HEK293 (cell line): ENCODE measurements around the gene CHN2.

Experiments used
- GLI4 ChIP-seq: fragments of 450-650 bp; formaldehyde crosslinking; IDR thresholded peaks from 2 replicates; pipeline ENCODE4 v1.5.1; 2016; ENCODE audit warnings: missing biosample characterization, missing genetic modification characterization
- GLIS1 ChIP-seq: fragments of 450-650 bp; formaldehyde crosslinking; IDR thresholded peaks from 2 replicates; pipeline ENCODE4 v1.5.1; 2016; ENCODE audit warnings: missing biosample characterization, missing genetic modification characterization
- HOXC10 ChIP-seq: sonication (generic); formaldehyde crosslinking; IDR thresholded peaks from 2 replicates; pipeline ENCODE4 v1.8.1; 2023; ENCODE audit warnings: mild to moderate bottlenecking, missing genetic modification reagents
- KLF8 ChIP-seq: fragments of 450-650 bp; formaldehyde crosslinking; IDR thresholded peaks from 2 replicates; pipeline ENCODE4 v1.5.1; 2016; ENCODE audit warnings: missing biosample characterization, missing genetic modification characterization
- MYNN ChIP-seq: fragments of 450-650 bp; formaldehyde crosslinking; IDR thresholded peaks from 2 replicates; pipeline ENCODE4 v1.5.1; 2016; ENCODE audit warnings: missing biosample characterization, missing genetic modification characterization, borderline replicate concordance
- SALL2 ChIP-seq: fragments of 450-650 bp; formaldehyde crosslinking; IDR thresholded peaks from 2 replicates; pipeline ENCODE4 v1.5.0; 2017; ENCODE audit warnings: missing biosample characterization, mild to moderate bottlenecking, missing genetic modification characterization, borderline replicate concordance
- ZBTB17 ChIP-seq: fragments of 450-650 bp; formaldehyde crosslinking; IDR thresholded peaks from 2 replicates; pipeline ENCODE4 v1.5.1; 2016; ENCODE audit warnings: missing biosample characterization, missing genetic modification characterization
- ZBTB48 ChIP-seq: fragments of 450-650 bp; formaldehyde crosslinking; IDR thresholded peaks from 2 replicates; pipeline ENCODE4 v1.5.1; 2016; ENCODE audit warnings: missing biosample characterization, missing genetic modification characterization
- ZEB2 ChIP-seq: fragments of 450-650 bp; formaldehyde crosslinking; IDR thresholded peaks from 2 replicates; pipeline ENCODE4 v1.5.1; 2016; ENCODE audit warnings: missing biosample characterization, missing genetic modification characterization
- ZIC2 ChIP-seq: fragments of 450-650 bp; formaldehyde crosslinking; IDR thresholded peaks from 2 replicates; pipeline ENCODE4 v1.5.1; 2016; ENCODE audit warnings: missing biosample characterization, missing genetic modification characterization
- ZNF132 ChIP-seq: fragments of 450-650 bp; formaldehyde crosslinking; IDR thresholded peaks from 2 replicates; pipeline ENCODE4 v1.5.1; 2017; ENCODE audit warnings: missing biosample characterization, missing genetic modification characterization, borderline replicate concordance
- ZNF138 ChIP-seq: fragments of 450-650 bp; formaldehyde crosslinking; IDR thresholded peaks from 2 replicates; pipeline ENCODE4 v1.5.1; 2016; ENCODE audit warnings: missing biosample characterization, missing genetic modification characterization, borderline replicate concordance
- ZNF2 ChIP-seq: fragments of 450-650 bp; formaldehyde crosslinking; IDR thresholded peaks from 2 replicates; pipeline ENCODE4 v1.5.1; 2016; ENCODE audit warnings: missing biosample characterization, missing genetic modification characterization
- ZNF292 ChIP-seq: fragments of 450-650 bp; formaldehyde crosslinking; IDR thresholded peaks from 2 replicates; pipeline ENCODE4 v1.5.1; 2016; ENCODE audit warnings: low read depth, missing biosample characterization, missing genetic modification characterization, borderline replicate concordance
- ZNF335 ChIP-seq: fragments of 450-650 bp; formaldehyde crosslinking; conservative IDR thresholded peaks from 2 replicates; pipeline ENCODE4 v1.5.1; 2016; ENCODE audit warnings: missing biosample characterization, missing genetic modification characterization
- ZNF341 ChIP-seq: fragments of 450-650 bp; formaldehyde crosslinking; IDR thresholded peaks from 2 replicates; pipeline ENCODE4; 2016; ENCODE audit warnings: low read depth, missing biosample characterization, missing genetic modification characterization
- ZNF433 ChIP-seq: fragments of 450-650 bp; formaldehyde crosslinking; IDR thresholded peaks from 2 replicates; pipeline ENCODE4 v1.5.1; 2016; ENCODE audit warnings: missing biosample characterization, missing genetic modification characterization, low read depth
- ZNF544 ChIP-seq: fragments of 450-650 bp; formaldehyde crosslinking; IDR thresholded peaks from 2 replicates; pipeline ENCODE4 v1.5.0; 2017; ENCODE audit warnings: missing biosample characterization, missing genetic modification characterization
- ZNF626 ChIP-seq: fragments of 450-650 bp; sonication (Bioruptor Pico); formaldehyde crosslinking; IDR thresholded peaks from 2 replicates; pipeline ENCODE4 v1.5.1; 2018; ENCODE audit warnings: missing biosample characterization, missing genetic modification characterization, inconsistent platforms
- ZNF660 ChIP-seq: fragments of 450-650 bp; IDR thresholded peaks from 2 replicates; pipeline ENCODE4 v1.5.1; 2018; ENCODE audit warnings: missing biosample characterization, mild to moderate bottlenecking, missing genetic modification characterization
- ZNF792 ChIP-seq: fragments of 450-650 bp; formaldehyde crosslinking; IDR thresholded peaks from 2 replicates; pipeline ENCODE4 v1.5.1; 2016; ENCODE audit warnings: missing biosample characterization, missing genetic modification characterization
- ZXDB ChIP-seq: fragments of 450-650 bp; formaldehyde crosslinking; IDR thresholded peaks from 2 replicates; pipeline ENCODE4 v1.5.1; 2016; ENCODE audit warnings: missing biosample characterization, missing genetic modification characterization
- TF ChIP-seq, protein P1 (sequence below): fragments of 450-650 bp; formaldehyde crosslinking; IDR thresholded peaks from 2 replicates; pipeline ENCODE4; 2016; ENCODE audit warnings: missing biosample characterization, missing genetic modification characterization
- TF ChIP-seq, protein P2 (sequence below): IDR thresholded peaks from 2 replicates; pipeline ENCODE4 v1.6.1; 2011; ENCODE audit warnings: mild to moderate bottlenecking, low read depth, low read length, borderline replicate concordance
- TF ChIP-seq, protein P3 (sequence below): fragments of 450-650 bp; formaldehyde crosslinking; IDR thresholded peaks from 2 replicates; pipeline ENCODE4 v1.5.1; 2016; ENCODE audit warnings: missing biosample characterization, missing genetic modification characterization, borderline replicate concordance
- TF ChIP-seq, protein P4 (sequence below): fragments of 450-650 bp; formaldehyde crosslinking; IDR thresholded peaks from 2 replicates; pipeline ENCODE4 v1.5.1; 2016; ENCODE audit warnings: missing biosample characterization, missing genetic modification characterization
- TF ChIP-seq, protein P5 (sequence below): fragments of 450-650 bp; formaldehyde crosslinking; IDR thresholded peaks from 2 replicates; pipeline ENCODE4 v1.5.1; 2016; ENCODE audit warnings: missing biosample characterization, missing genetic modification characterization

CHN2 gene

DNA sequence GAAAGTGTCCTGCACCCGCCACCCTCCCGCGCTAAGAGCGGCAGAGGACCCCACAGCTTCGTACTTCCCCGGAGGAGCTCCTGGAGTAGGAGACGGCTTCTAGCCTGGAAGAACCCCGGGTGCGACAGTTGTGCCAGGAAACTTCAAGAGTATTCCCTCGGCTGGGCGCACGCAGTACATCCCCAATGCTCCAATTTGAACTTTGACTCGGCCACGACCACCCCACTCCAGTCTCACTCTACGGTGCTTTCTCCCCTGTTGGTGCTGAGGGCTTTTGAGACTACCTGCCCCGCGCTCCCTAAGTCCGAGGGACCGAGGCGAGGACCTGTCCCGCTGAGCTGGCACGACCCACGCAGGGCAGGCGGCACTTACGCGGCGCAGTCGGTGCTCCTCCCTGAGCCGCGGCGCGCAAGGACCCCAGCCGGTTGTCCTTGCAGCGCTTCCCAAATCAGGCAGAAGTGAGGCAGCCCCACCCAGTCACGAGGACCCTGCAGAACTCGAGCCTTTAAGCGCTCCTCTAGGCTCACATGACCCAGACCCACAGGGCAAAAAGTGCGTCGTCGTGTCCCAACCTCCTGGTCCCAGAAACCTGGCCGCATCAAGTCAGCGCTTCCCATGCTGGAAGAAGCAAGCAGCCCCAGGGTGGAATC lies 48.4 kb upstream of the CHN2 start, which contains the start of gene CPVL (continued):
- TF ChIP-seq, protein P1, sequence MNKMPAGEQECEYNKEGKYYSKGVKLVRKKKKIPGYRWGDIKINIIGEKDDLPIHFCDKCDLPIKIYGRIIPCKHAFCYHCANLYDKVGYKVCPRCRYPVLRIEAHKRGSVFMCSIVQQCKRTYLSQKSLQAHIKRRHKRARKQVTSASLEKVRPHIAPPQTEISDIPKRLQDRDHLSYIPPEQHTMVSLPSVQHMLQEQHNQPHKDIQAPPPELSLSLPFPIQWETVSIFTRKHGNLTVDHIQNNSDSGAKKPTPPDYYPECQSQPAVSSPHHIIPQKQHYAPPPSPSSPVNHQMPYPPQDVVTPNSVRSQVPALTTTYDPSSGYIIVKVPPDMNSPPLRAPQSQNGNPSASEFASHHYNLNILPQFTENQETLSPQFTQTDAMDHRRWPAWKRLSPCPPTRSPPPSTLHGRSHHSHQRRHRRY (tag by site-specific recombination) = no peak
- TF ChIP-seq MYNN (tag by site-specific recombination) (peak; percentile 17; the same call in 1 of the 2 replicates), ZNF132 (no peak), SALL2 (no peak), GLIS1 (tag by site-specific recombination) (peak; percentile 57), ZNF341 (peak; percentile 75), ZNF792 (tag by site-specific recombination) (no peak), ZNF292 (tag by site-specific recombination) (no peak), ZNF138 (tag by site-specific recombination) (no peak), ZNF544 (no peak), GLI4 (tag by site-specific recombination) (peak; percentile 72; the same call in 1 of the 2 replicates), ZNF335 (tag by site-specific recombination) (peak; percentile 98), ZXDB (tag by site-specific recombination) (0 out of 2 replicates have a peak, but pooled peaks have one; percentile 23), ZEB2 (tag by site-specific recombination) (peak; percentile 74; the same call in 1 of the 2 replicates), ZNF626 (tag by site-specific recombination) (no peak), ZNF2 (tag by site-specific recombination) (peak; percentile 85), KLF8 (tag by site-specific recombination) (peak; percentile 20; the same call in 1 of the 2 replicates), ZIC2 (peak; percentile 80), HOXC10 (CRISPR knock-in tag) (no peak), ZBTB17 (tag by site-specific recombination) (peak; percentile 94), ZBTB48 (tag by site-specific recombination) (peak; percentile 98), ZNF660 (tag by site-specific recombination) (peak; percentile 62; the same call in 1 of the 2 replicates), ZNF433 (tag by site-specific recombination) (no peak)
- TF ChIP-seq, protein P2, sequence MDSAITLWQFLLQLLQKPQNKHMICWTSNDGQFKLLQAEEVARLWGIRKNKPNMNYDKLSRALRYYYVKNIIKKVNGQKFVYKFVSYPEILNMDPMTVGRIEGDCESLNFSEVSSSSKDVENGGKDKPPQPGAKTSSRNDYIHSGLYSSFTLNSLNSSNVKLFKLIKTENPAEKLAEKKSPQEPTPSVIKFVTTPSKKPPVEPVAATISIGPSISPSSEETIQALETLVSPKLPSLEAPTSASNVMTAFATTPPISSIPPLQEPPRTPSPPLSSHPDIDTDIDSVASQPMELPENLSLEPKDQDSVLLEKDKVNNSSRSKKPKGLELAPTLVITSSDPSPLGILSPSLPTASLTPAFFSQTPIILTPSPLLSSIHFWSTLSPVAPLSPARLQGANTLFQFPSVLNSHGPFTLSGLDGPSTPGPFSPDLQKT = no peak
- TF ChIP-seq, protein P3, sequence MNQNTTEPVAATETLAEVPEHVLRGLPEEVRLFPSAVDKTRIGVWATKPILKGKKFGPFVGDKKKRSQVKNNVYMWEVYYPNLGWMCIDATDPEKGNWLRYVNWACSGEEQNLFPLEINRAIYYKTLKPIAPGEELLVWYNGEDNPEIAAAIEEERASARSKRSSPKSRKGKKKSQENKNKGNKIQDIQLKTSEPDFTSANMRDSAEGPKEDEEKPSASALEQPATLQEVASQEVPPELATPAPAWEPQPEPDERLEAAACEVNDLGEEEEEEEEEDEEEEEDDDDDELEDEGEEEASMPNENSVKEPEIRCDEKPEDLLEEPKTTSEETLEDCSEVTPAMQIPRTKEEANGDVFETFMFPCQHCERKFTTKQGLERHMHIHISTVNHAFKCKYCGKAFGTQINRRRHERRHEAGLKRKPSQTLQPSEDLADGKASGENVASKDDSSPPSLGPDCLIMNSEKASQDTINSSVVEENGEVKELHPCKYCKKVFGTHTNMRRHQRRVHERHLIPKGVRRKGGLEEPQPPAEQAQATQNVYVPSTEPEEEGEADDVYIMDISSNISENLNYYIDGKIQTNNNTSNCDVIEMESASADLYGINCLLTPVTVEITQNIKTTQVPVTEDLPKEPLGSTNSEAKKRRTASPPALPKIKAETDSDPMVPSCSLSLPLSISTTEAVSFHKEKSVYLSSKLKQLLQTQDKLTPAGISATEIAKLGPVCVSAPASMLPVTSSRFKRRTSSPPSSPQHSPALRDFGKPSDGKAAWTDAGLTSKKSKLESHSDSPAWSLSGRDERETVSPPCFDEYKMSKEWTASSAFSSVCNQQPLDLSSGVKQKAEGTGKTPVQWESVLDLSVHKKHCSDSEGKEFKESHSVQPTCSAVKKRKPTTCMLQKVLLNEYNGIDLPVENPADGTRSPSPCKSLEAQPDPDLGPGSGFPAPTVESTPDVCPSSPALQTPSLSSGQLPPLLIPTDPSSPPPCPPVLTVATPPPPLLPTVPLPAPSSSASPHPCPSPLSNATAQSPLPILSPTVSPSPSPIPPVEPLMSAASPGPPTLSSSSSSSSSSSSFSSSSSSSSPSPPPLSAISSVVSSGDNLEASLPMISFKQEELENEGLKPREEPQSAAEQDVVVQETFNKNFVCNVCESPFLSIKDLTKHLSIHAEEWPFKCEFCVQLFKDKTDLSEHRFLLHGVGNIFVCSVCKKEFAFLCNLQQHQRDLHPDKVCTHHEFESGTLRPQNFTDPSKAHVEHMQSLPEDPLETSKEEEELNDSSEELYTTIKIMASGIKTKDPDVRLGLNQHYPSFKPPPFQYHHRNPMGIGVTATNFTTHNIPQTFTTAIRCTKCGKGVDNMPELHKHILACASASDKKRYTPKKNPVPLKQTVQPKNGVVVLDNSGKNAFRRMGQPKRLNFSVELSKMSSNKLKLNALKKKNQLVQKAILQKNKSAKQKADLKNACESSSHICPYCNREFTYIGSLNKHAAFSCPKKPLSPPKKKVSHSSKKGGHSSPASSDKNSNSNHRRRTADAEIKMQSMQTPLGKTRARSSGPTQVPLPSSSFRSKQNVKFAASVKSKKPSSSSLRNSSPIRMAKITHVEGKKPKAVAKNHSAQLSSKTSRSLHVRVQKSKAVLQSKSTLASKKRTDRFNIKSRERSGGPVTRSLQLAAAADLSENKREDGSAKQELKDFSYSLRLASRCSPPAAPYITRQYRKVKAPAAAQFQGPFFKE (tag by site-specific recombination) = no peak
- TF ChIP-seq, protein P4, sequence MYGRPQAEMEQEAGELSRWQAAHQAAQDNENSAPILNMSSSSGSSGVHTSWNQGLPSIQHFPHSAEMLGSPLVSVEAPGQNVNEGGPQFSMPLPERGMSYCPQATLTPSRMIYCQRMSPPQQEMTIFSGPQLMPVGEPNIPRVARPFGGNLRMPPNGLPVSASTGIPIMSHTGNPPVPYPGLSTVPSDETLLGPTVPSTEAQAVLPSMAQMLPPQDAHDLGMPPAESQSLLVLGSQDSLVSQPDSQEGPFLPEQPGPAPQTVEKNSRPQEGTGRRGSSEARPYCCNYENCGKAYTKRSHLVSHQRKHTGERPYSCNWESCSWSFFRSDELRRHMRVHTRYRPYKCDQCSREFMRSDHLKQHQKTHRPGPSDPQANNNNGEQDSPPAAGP (tag by site-specific recombination) = peak; percentile 47
- TF ChIP-seq, protein P5, sequence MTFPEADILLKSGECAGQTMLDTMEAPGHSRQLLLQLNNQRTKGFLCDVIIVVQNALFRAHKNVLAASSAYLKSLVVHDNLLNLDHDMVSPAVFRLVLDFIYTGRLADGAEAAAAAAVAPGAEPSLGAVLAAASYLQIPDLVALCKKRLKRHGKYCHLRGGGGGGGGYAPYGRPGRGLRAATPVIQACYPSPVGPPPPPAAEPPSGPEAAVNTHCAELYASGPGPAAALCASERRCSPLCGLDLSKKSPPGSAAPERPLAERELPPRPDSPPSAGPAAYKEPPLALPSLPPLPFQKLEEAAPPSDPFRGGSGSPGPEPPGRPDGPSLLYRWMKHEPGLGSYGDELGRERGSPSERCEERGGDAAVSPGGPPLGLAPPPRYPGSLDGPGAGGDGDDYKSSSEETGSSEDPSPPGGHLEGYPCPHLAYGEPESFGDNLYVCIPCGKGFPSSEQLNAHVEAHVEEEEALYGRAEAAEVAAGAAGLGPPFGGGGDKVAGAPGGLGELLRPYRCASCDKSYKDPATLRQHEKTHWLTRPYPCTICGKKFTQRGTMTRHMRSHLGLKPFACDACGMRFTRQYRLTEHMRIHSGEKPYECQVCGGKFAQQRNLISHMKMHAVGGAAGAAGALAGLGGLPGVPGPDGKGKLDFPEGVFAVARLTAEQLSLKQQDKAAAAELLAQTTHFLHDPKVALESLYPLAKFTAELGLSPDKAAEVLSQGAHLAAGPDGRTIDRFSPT (tag by site-specific recombination) = peak; percentile 87
